HUES6 (cell line): ENCODE data around the gene EGFL8.

Source experiments
- H3K27ac ChIP-seq: 2 replicates; pipeline ENCODE4 v1.7.0; 2013; ENCODE audit warnings: low read depth, mild to moderate bottlenecking, low read length, inconsistent platforms
- H3K27me3 ChIP-seq: 2 replicates; pipeline ENCODE4 v1.6.1; 2013; ENCODE audit warnings: low read length; ENCODE audit not compliant: control insufficient read depth, insufficient read depth
- H3K36me3 ChIP-seq: 2 replicates; pipeline ENCODE4 v1.6.1; 2013; ENCODE audit warnings: low read length; ENCODE audit not compliant: control insufficient read depth, insufficient read depth
- H3K4me1 ChIP-seq: 2 replicates; pipeline ENCODE4 v1.6.1; 2013; ENCODE audit warnings: low read length; ENCODE audit not compliant: control insufficient read depth, insufficient read depth
- H3K4me3 ChIP-seq: 2 replicates; pipeline ENCODE4 v1.5.1; 2013; ENCODE audit warnings: low read depth, low read length
- H3K9ac ChIP-seq: one replicate; pipeline ENCODE4 v1.6.1; 2013; ENCODE audit warnings: mild to moderate bottlenecking, low read length
- H3K9me3 ChIP-seq: 2 replicates; pipeline ENCODE4 v1.6.1; 2013; ENCODE audit warnings: low read depth, low read length; ENCODE audit not compliant: control insufficient read depth, insufficient read depth

Gene EGFL8

DNA sequence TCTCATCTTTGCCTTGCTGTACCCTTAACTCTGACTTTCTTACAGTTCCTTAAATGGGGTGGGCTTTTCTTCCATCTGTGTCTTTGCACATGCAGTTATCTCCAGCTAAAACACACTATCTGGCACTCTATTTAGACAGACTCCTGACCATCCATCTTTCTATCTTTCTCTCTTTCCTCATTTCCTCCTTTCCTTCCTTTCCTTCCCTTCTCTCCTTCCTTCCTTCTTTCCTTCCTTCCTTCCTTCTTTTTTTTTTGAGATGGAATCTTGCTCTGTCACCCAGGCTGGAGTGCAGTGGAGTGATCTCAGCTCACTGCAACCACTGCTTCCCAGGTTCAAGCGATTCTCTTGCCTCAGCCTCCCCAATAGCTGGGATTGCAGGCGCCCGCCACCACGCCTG is 51.2 kb downstream of the EGFL8 start:
- H3K4me1 ChIP-seq, result no peaks in the 10 kb centered on the region

DNA sequence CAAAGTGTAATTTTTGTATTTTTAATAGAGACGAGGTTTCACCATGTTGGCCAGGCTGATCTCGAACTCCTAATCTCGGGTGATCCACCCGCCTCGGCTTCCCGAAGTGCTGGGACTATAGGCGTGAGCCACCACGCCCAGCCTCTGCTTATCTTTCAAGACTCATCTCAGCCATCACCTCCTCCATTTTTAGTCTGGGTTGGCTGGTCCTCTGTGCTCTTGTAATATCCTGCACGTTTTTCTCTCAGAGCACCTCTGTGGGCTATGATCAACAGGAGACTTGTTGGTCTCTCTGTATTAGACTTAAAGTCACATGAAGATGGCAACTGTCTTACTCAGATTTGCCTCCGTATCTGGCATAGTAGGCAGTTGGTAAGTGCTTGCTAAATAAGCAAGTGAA is 51.9 kb downstream of the EGFL8 start:
- Histone ChIP-seq H3K4me3 (no peak overlapping the region), H3K36me3 (no peaks in the 10 kb centered on the region)

More for the DNA sequence above, 51.2 kb downstream of the EGFL8 start:
- H3K27me3 ChIP-seq, result peaks cover 8% of the 10 kb centered on the region; the same call in 1 of the 2 replicates
- H3K4me3 ChIP-seq, result no peak overlapping the region
- H3K9me3 ChIP-seq, result no peaks in the 10 kb centered on the region
- no peak overlapping the region for H3K27ac ChIP-seq
- no peak overlapping the region for H3K9ac ChIP-seq
- H3K36me3 ChIP-seq, result no peaks in the 10 kb centered on the region

DNA sequence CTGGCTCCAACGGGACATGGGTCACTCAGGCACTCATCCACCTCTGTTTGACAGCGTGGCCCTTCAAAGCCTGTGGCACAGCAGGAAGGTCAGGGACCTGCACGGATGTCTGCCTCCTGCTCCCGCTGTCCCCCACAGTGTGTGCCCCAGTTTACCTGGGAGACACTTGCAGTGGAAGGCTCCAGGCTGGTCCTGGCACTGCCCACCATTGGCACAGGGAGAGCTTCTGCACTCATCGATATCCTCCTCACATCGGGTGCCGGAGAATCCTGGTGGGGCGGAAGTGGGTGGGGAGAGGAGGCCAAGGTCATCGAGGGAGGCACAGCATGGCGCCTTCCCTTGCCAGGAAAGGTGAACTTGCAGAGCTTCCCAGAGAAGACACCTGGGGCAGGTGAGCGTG is 52.6 kb downstream of the EGFL8 start:
- Histone ChIP-seq H3K9ac (no peak overlapping the region), H3K27me3 (peaks cover 16% of the 10 kb centered on the region; the same call in 1 of the 2 replicates), H3K27ac (no peak overlapping the region), H3K9me3 (no peaks in the 10 kb centered on the region), H3K4me3 (no peak overlapping the region), H3K36me3 (no peaks in the 10 kb centered on the region), H3K4me1 (no peaks in the 10 kb centered on the region)

More for the DNA sequence above, 51.9 kb downstream of the EGFL8 start:
- Histone ChIP-seq H3K9me3 (no peaks in the 10 kb centered on the region), H3K27me3 (peaks cover 14% of the 10 kb centered on the region; the same call in 1 of the 2 replicates), H3K9ac (no peak overlapping the region), H3K4me1 (no peaks in the 10 kb centered on the region), H3K27ac (no peak overlapping the region)
